Motor neuron (in vitro differentiated cells): ENCODE measurements around the gene CAV2. TPM values are rescaled to one million over a fixed set of nuclear protein-coding genes. Genes with fewer than 3 reads are reported as not detected.
"Not testable (repeated sequence)": the region's sequence is repeated elsewhere in the genome, so short reads cannot be mapped to it uniquely, and the experiment has no call there.

ENCODE experiments used
- ATAC-seq, 8 experiments: fragments of 200-7000 bp; cut with Tn5 transposase; replicated peaks in 6 of 8; 2 replicates each; pipeline ENCODE4 v1.8.0; 2021; ENCODE audit warnings: mild to moderate bottlenecking in 8 of 8, moderate library complexity in 8 of 8
- H3K27ac ChIP-seq, 2 donors: fragments of 250-450 bp; sonication (Bioruptor Pico); 2 replicates each; pipeline ENCODE4 v1.9.0; 2021; ENCODE audit warnings: antibody characterized with exemption in 2 of 2, mild to moderate bottlenecking in 2 of 2, moderate library complexity in 1 of 2
- H3K4me1 ChIP-seq, 2 donors: fragments of 250-450 bp; sonication (Bioruptor Pico); replicated peaks in 1 of 2; 2 replicates each; pipeline ENCODE4 v1.6.1; 2021; ENCODE audit warnings: antibody characterized with exemption in 2 of 2, mild to moderate bottlenecking in 2 of 2, moderate library complexity in 1 of 2
- H3K4me3 ChIP-seq, 5 donors: fragments of 250-450 bp; sonication (Bioruptor Pico); 2 replicates each; pipeline ENCODE4 v1.9.0; 2021; ENCODE audit warnings: antibody characterized with exemption in 5 of 5, mild to moderate bottlenecking in 5 of 5, moderate library complexity in 4 of 5
- WGBS, 10 experiments: fragments of 450-650 bp; shearing (Covaris generic); methylation state at CpG; one replicate each; pipeline ENCODE4 v1.0.0; 2022; 5-methylcytosine and 5-hydroxymethylcytosine counted together
- in situ Hi-C, 9 experiments: fragments of 400-800 bp; cut with MboI; loops; one replicate each; pipeline ENCODE4 v1.15.0; 2021; ENCODE audit warnings: low sequenced_read_pairs in 9 of 9, low pct_unique_long_range_greater_than_20kb in 2 of 9; ENCODE audit not compliant: unreplicated experiment in 9 of 9
- total RNA-seq, 8 experiments: library from RNA; unstranded; fragments of 300-600 nt; gene quantifications; 2 replicates each; pipeline versions ENCODE4 v1.2.3 to v1.2.4, GENCODE V29; 2022

The CAV2 gene
- total RNA-seq, 8 experiments from 2014 or later = 2.3 to 37.3 (median 4.9) TPM

DNA sequence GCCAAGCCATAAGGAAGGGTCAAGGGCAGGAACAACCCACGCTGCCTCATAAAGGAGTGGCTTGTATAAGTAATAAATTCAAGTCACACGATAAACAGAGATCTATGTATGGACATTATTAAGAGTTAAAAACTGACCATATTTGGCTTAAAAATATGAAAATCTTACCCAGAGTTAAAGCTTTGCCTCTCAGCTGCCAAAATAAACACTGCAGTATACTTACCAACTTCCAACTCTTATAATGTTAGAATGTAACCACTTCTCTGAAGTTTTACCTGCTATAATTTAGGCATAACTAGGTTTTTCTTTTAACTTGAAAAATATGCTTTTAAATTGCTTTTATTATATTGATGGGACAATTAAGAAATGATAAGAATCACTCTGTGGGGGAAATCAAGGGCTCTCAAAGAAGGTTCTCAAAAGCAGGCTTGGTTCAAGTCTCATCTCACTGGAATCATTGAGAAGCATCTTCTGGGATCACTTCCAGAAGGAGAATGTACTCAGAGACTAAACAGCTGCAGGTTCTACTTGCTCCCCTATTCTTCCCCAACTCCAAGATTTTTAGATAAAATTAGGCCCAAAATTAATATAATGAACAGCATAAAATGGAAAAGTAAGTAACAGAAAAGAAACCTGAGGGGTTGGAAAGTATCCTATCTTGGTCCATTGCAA, 16.1 kb upstream of the CAV2 start:
- H3K4me1 ChIP-seq = no peaks in the 10 kb centered on the region
- H3K27ac ChIP-seq = no peak overlapping the region
- 60 to 100% (median 89%) methylated on average over 1 to 2 of the region's 2 CpGs; no CpG with 5 or more reads in 3 of the 10 experiments for WGBS, 10 experiments
- H3K4me3 ChIP-seq = no peak overlapping the region
- in situ Hi-C loops = no loop called here
- ATAC-seq = no peak

DNA sequence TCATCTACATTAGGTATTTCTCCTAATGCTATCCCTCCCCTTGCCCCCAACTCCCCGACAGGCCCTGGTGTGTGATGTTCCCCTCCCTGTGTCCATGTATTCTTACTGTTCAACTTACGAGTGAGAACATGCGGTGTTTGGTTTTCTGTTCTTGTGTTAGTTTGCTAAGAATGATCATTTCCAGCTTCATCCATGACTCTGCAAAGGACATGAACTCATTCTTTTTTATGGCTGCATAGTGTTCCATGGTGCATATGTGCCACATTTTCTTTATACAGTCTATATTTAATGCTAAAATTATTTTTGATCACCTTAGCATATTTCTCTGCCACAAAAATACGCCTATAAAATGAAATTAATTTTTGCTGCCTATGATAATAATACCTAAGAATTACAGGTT, 15.1 kb upstream of the CAV2 start:
- H3K27ac ChIP-seq, H3K4me1 ChIP-seq, H3K4me3 ChIP-seq, in situ Hi-C loops, ATAC-seq: not testable (repeated sequence)
- WGBS, 10 experiments = 56 to 100% (median 90%) methylated on average over 1 to 4 of the region's 4 CpGs

DNA sequence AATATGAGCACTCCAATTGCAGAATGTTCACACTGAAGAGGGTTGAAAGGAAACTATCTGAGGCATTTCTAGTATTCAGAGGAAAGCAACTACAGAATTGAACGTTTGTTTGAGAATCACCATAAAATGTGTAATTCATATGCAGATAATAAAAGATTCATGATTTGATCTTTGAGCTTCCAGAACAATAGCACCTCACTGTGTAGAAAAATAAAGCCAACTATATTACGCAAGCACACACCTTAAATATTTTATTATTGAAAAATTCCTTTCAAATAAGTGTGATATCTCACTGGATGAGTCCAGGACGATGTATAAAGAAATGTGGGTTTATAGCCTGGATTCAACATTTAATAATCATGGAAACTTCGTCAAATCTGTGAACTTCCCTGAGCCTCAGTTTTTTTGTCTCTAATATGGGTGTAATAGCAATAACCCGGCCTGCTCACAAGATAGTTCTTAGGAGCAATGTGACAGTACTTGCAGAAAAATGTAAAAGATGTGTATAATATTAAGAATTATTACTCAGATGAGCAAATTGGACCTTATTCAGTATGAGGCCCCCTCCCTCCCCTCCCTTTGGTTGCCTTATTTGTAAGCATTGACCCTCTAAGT, 11.5 kb upstream of the CAV2 start:
- in situ Hi-C loops = no loop called here
- Histone ChIP-seq H3K27ac (no peak overlapping the region), H3K4me3 (no peak overlapping the region), H3K4me1 (no peaks in the 10 kb centered on the region)
- no peak for ATAC-seq
- WGBS, 10 experiments = 42 to 100% (median 87%) methylated on average over 1 to 5 of the region's 5 CpGs

DNA sequence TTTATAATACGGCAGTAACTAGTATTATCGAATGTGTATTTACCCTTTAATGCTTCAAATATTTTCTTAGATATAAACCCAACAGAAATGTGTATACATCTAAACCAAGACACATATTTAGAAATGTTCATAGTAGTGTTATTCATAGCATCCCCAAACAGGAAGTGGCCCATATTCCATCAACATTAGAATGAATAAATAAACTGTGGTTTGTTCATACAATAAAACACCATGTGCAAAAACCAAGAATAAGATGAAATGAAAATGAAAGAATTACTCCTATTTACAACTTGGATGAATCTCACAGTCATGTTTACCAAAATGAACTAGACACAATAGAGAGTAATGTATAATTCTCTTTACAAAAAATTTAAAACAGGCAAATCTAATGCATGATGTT, 9.2 kb upstream of the CAV2 start:
- no peak for ATAC-seq
- in situ Hi-C loops = no loop called here
- H3K4me3 ChIP-seq = no peak overlapping the region
- 13 to 100% (median 91%) methylated on average over 1 to 2 of the region's 2 CpGs; no CpG with 5 or more reads in 1 of the 10 experiments for WGBS, 10 experiments
- no peaks in the 10 kb centered on the region for H3K4me1 ChIP-seq
- no peak overlapping the region for H3K27ac ChIP-seq

DNA sequence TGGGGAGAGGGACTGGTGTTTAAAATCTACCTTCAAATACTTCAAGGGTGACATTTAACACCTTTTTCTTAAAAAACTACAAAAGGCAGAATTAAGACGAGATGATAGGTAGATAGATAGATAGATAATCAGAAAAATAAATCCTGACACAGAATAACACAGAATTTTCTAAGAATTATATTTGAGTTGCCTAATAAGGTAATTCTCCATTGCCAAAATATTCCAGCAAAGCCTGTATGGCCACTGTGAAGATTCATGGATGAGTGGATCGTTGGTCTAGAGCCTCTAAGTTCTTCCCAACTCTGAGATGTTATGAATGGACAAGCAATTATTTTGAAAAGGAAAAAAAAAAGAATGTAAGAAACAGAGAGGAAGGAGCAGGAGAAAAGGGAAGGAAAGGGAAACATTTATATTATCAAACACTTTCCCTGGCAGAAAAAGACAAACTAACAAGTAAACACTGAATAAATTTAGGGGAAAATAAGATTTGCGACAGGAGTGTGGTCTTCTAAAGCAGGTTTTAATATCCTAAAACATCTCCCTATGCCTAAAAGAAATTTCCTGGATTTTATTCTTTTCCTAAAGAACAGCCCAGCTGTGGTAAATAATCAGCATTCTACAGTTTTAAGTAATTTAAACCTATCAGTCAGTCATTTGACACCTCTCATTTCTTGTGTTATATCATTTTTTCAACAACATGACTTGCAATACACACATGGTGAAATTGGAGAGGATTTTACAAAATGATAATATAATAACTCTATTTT, 7.5 kb upstream of the CAV2 start:
- Histone ChIP-seq H3K27ac (no peak overlapping the region), H3K4me3 (no peak overlapping the region), H3K4me1 (no peaks in the 10 kb centered on the region)
- in situ Hi-C loops = no loop called here
- no peak for ATAC-seq
- 41 to 94% (median 68%) methylated on average over 3 of the region's 3 CpGs; no CpG with 5 or more reads in 2 of the 10 experiments for WGBS, 10 experiments

DNA sequence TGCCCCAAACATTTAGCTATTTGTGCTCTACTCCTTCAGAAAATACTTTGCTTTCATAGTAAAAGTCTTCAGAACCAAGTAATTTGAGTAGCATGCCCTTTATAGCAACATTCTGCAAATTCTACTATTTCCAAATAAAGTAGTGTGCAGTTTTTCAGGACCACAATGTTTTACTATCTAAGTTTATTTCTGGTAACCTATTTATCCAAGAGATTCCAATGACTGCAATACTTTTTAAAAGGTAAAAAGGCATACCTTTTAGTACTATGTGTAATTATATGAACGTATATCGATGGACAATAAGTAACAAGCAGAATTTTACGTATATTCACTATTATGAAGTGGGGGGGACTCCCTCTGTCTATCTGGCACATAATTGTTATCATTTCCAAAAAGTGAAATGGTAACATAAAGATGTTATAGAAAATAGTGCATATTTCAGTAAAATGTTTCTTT, 6.9 kb upstream of the CAV2 start:
- Histone ChIP-seq H3K27ac (no peak overlapping the region), H3K4me3 (no peak overlapping the region), H3K4me1 (no peaks in the 10 kb centered on the region)
- in situ Hi-C loops = no loop called here
- ATAC-seq = no peak
- WGBS, 10 experiments = 86 to 100% (median 94%) methylated on average over 2 to 3 of the region's 3 CpGs

DNA sequence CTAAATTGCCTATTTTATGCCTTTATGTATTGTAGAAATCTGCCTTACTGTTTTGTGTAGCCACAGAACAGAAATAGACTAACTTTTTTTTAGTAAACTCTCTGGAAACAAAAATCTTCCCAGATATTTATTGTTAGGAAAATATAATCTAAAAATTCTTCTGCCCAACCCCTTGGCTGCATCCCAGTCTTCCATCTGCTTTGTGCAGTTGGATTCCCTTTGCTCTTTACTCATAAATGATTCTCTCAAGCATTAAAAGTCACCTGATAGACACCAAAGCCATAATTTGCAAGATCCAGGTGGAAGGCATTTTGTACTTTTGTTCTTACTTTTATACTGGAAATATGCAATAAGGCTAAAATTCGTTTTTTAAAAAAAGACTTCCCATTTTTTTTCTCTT, 6.1 kb upstream of the CAV2 start:
- H3K4me3 ChIP-seq = no peak overlapping the region
- no peaks in the 10 kb centered on the region for H3K4me1 ChIP-seq
- ATAC-seq = no peak
- in situ Hi-C loops = no loop called here
- 0 to 67% (median 52%) methylated on average over 1 of the region's 1 CpG; no CpG with 5 or more reads in 2 of the 10 experiments for WGBS, 10 experiments
- no peak overlapping the region for H3K27ac ChIP-seq

DNA sequence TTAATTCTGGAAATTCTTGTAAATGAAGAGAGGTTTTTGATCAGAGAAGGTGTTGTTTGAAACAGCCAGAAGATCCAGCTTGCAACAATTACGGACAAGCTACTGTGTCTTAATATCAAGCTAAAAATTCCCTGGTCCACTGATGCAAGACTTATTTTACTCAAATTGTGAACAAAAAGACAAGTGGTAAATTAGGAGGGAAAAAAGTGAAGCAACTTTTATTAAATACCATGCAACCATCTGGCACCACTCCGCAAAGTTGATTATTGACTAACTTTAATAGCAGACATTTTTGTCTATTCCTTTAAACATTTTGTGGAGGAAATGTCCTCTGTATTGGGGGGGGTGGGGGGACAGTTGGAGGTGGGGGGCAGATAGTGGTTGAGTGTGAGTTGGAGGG, 5.1 kb upstream of the CAV2 start:
- in situ Hi-C loops = no loop called here
- Histone ChIP-seq H3K27ac (no peak overlapping the region), H3K4me1 (no peaks in the 10 kb centered on the region), H3K4me3 (no peak overlapping the region)
- no peak for ATAC-seq
- 92 to 100% (median 100%) methylated on average over 1 to 2 of the region's 2 CpGs; no CpG with 5 or more reads in 3 of the 10 experiments for WGBS, 10 experiments

DNA sequence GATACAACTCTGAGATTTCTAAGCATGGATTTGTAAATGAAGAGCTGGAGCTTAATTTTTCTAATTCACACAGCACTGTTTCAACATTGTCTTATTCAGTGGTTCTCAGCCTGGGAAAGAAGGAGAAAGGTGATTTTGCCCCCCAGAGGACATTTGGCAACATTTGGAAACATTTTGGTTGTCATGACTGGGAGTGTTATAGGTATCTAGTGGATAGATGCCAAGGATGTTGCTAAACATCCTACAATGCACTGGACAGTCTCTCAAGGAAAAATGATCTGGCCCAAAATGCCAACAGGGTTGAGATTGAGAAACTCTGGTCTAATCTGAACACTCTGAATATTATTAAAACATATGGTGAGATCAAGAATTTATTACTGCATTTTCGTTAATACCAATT, 3.8 kb upstream of the CAV2 start:
- in situ Hi-C loops = no loop called here
- H3K4me3 ChIP-seq = no peak overlapping the region
- no peak for ATAC-seq
- H3K27ac ChIP-seq = no peak overlapping the region
- 83 to 100% (median 88%) methylated on average over 1 of the region's 1 CpG; no CpG with 5 or more reads in 2 of the 10 experiments for WGBS, 10 experiments
- no peaks in the 10 kb centered on the region for H3K4me1 ChIP-seq

DNA sequence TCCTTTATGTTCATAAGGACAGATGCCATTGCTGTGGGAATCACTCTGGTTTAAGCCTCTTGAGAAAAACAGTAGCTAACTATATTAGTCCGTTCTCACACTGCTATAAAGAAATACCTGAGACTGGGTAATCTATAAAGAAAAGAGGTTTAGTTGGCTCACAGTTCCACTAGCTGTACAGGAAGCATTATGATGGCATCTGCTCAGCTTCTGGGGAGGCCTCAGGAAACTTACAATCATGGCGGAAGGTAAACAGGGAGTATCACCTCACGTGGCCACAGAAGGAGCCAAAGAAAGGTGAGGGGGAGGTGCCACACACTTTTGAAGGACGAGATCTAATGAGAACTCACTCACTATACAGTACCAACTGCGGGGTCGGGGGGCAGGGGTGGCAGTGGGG, 2.9 kb upstream of the CAV2 start:
- no peaks in the 10 kb centered on the region for H3K4me1 ChIP-seq
- no peak overlapping the region for H3K27ac ChIP-seq
- WGBS, 10 experiments = 75 to 100% (median 97%) methylated on average over 1 to 3 of the region's 6 CpGs; no CpG with 5 or more reads in 4 of the 10 experiments
- in situ Hi-C loops = no loop called here
- no peak for ATAC-seq
- no peak overlapping the region for H3K4me3 ChIP-seq

DNA sequence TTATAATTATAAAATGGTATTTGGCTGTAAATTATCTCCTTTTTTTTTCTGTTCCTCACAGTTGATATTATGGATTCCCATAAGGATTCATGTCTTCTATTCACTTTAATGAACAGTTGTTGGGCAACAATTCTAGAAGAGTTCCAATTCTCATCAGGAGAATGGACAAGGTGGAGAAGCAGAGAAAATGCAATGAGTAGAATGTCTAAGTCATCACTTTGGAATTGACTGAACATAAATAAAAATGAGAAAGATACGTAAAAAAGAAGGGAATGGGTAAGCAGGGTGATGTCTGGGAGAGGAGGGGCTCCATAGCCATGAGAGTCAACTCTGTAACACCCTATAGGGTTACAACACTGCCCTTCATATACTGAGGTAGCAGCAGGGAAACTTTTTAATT, 1.8 kb upstream of the CAV2 start:
- in situ Hi-C loops = no loop called here
- no peak overlapping the region for H3K27ac ChIP-seq
- no peaks in the 10 kb centered on the region for H3K4me1 ChIP-seq
- no peak overlapping the region for H3K4me3 ChIP-seq
- WGBS, 10 experiments = 29 to 100% (median 80%) methylated on average over 1 of the region's 1 CpG; no CpG with 5 or more reads in 1 of the 10 experiments
- ATAC-seq = no peak

DNA sequence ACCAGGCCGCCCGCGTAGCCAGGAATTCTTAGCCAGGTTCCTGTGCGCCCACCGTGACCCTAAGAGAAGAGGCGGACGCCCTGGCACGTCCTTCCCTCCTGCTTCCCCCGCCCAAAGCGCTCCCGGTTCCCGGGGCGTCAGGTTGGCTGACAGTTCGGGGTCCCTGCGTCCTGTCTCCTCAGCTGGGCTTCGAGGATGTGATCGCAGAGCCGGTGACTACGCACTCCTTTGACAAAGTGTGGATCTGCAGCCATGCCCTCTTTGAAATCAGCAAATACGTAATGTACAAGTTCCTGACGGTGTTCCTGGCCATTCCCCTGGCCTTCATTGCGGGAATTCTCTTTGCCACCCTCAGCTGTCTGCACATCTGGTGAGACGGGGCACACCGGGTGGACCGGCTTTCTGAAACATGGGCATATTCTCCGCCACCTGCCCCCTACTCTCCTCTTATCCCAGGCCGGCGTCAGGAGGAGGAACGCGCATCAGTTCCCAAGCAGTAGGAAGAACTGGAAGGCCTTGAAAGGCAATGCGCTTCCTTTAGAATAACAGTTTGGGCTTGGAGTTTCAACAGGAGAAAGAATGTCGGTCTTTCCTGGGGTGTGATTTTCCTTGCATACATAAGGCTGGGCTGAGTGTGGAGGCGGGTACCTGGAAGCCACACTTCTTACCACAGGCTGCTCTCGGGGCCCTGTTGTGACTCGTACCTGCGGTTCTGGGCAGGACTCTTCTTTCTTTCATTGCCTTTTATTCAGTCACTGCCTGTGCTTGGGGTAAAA, 728 bp downstream of the CAV2 start:
- Histone ChIP-seq H3K4me3 (peak overlapping the region; percentile 34 to 48 (median 40)), H3K27ac (no peak overlapping the region), H3K4me1 (no peaks in the 10 kb centered on the region)
- WGBS, 10 experiments = 0 to 44% (median 14%) methylated on average over 1 to 20 of the region's 36 CpGs; no CpG with 5 or more reads in 4 of the 10 experiments
- in situ Hi-C loops = loop anchor here in 3 of 9 experiments (25.0 kb wide), 1 partner anchor 238 kb away; no protein-coding TSS in a partner anchor
- ATAC-seq = peak; percentile 4 to 39 (median 31)
